ENCODE data around the gene ABO.

GRCh38 chr9:133256686-133257091 is 18.3 kb downstream of the ABO start:
- TF ChIP-seq BCL11A (IDR thresholded peaks at IDR 0.05; ENCODE audit: low read depth in 2 of 2, low read length in 2 of 2) (no peak), RFX5 (IDR thresholded peaks at IDR 0.05; ENCODE audit: borderline replicate concordance, low read depth, low read length) (no peak), SP2 (IDR thresholded peaks at IDR 0.05; ENCODE audit: low read length) (no peak), CTCF (IDR thresholded peaks at IDR 0.05; ENCODE audit: control extremely low read depth in 1 of 3, insufficient read depth in 1 of 3, low read depth in 1 of 3, low read length in 3 of 3) (no peak), ZNF274 (IDR thresholded peaks at IDR 0.05; ENCODE audit: borderline replicate concordance, extremely low read depth, low read length) (no peak)
